GM19467 (cell line): Measurements from ENCODE around the gene DNAJC25.
"Not testable (repeated sequence)": the region's sequence is repeated elsewhere in the genome, so short reads cannot be mapped to it uniquely, and the experiment has no call there.

Source experiments
- ATAC-seq: cut with Tn5 transposase; IDR thresholded peaks from one replicate; pipeline ENCODE4 v1.9.1; 2021; ENCODE audit warnings: mild to moderate bottlenecking, moderate library complexity; ENCODE audit not compliant: unreplicated experiment

The DNAJC25 gene

GRCh38 chr9:111663301-111663823 lies 32.2 kb downstream of the DNAJC25 start:
- no peak for ATAC-seq

DNA sequence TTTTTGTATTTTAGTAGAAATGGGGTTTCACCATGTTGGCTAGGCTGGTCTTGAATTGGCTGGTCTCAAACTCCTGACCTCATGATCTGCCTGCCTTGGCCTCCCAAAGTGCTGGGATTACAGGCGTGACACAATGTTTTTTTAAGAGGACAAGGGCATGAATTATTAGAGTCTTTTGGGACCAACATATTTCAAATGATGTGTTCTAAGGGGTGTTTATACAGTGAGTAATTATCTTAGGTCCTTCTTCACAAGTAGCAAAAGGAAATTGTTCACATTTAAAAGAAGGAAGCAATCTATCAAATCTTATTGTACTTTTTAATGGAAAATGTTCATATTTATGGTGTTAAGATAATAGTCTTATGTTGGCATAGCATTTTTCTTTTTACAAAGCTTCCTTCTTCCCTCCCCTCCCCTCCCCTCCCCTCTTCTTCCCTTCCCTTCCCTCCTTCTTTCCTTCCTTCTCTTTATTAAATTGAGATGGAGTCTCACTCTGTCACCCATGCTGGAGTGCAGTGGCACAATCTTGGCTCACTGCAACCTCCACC lies 37.0 kb downstream of the DNAJC25 start:
- no peak for ATAC-seq

DNA sequence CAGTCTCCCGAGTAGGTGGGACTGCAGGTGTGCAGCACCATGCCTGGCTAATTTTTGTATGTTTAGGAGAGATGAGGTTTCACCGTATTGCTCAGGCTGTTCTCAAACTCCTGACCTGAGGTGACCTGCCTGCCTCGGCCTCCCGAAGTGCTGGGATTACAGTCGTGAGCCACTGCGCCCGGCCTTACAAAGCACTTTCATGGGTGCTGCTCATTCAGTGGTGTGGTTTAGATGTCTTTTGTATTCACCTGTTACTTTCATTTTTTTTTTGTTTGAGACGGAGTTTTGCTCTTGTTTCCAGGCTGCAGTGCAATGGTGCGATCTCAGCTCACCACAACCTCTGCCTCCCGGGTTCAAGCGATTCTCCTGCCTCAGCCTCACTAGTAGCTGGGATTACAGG lies 37.5 kb downstream of the DNAJC25 start:
- ATAC-seq = not testable (repeated sequence)

GRCh38 chr9:111674319-111674718 lies 43.2 kb downstream of the DNAJC25 start:
- no peak for ATAC-seq

- no peak for ATAC-seq
Observed at GRCh38 chr9:111676116-111676515, 45.0 kb downstream of the DNAJC25 start.

GRCh38 chr9:111678293-111678692 lies 47.2 kb downstream of the DNAJC25 start:
- no peak for ATAC-seq

DNA sequence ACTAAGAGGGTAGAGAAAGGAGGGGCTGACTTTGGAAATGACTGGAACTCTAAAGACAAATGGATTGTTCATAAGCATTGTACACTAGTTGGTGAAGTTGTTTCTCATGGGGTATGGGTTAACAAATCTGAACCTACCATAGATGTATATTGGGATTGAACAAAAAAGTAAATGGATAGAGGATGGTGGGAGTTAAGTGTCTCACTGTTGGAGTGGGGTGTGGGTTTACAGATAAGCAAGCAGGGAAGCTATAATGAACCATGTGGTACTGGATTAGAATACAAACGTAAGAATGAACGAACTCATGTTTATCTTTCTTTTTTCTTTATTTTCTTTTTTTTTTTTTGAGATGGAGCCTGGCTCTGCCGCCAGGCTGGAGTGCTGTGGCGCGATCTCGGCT lies 48.1 kb downstream of the DNAJC25 start:
- no peak for ATAC-seq

DNA sequence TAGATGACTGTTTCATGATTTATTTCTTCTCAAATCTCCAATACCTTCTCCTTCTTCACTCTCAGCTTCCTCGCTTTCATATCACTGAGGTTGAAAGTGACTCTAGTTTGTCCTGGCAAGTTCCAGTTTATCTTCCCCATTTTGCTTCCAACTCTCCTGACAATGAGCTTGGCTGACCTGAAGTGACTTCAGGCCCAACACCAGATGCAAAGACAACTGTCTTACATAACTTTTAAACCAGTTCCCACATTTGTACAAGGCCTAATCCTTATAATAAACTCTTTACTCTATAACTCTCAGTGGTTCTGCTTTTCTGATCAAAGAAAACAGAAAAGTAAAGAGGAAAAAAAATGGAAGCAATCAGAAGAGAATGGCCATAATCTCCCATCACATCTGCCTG lies 52.3 kb downstream of the DNAJC25 start:
- ATAC-seq = no peak

- ATAC-seq = no peak
Observed at GRCh38 chr9:111691672-111692329, 60.7 kb downstream of the DNAJC25 start.

DNA sequence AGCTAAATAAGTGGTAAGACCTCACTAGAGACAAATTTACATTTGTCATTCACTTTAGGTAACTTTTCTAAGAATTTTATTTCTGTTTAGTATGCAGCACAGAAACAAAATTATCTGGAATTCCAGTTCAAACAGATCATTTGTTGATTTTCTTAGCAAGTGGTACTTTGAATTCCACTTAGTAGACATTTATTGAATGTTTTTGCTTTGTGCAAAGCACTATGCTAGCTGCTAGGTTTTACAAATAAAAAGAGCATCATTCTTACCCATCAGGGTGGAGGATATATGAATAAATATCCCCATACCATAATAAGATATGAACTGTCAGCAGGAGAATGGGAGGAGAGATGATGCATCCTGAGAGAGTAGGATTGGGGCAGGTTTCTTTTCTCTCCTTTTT lies 65.7 kb downstream of the DNAJC25 start:
- ATAC-seq = no peak

GRCh38 chr9:111700776-111701175 lies 69.6 kb downstream of the DNAJC25 start:
- ATAC-seq = no peak
